ENCODE data around the gene PALLD. TPM values are rescaled to one million over a fixed set of nuclear protein-coding genes. Genes with fewer than 3 reads are reported as not detected.
"Not testable (repeated sequence)": the region's sequence is repeated elsewhere in the genome, so short reads cannot be mapped to it uniquely, and the experiment has no call there.

Gene PALLD
- total RNA-seq, 1 donor from 2014 or later, result 12.1 TPM

GRCh38 chr4:168696280-168696679 lies 199.4 kb downstream of the PALLD start:
- intact Hi-C loops (cut with micrococcal nuclease), result no loop called here

- intact Hi-C loops (cut with micrococcal nuclease), result no loop called here
Measured at GRCh38 chr4:168696826-168697225, 200.0 kb downstream of the PALLD start.

GRCh38 chr4:168699224-168699878 lies 202.5 kb downstream of the PALLD start:
- intact Hi-C loops (cut with micrococcal nuclease), result no loop called here

- intact Hi-C loops (cut with micrococcal nuclease), result no loop called here
Measured at GRCh38 chr4:168701061-168701460, 204.2 kb downstream of the PALLD start.

GRCh38 chr4:168702581-168703087 lies 205.8 kb downstream of the PALLD start:
- intact Hi-C loops (cut with micrococcal nuclease), result not testable (repeated sequence)

- intact Hi-C loops (cut with micrococcal nuclease), result no loop called here
Measured at GRCh38 chr4:168705121-168705520, 208.3 kb downstream of the PALLD start.

- intact Hi-C loops (cut with micrococcal nuclease), result no loop called here
Measured at GRCh38 chr4:168707205-168707604, 210.4 kb downstream of the PALLD start.

GRCh38 chr4:168708108-168708507 lies 211.3 kb downstream of the PALLD start:
- intact Hi-C loops (cut with micrococcal nuclease), result no loop called here

- intact Hi-C loops (cut with micrococcal nuclease), result loop anchor here (1.0 to 5.0 kb wide), 3 partner anchors 207 to 777 kb away; no protein-coding TSS in a partner anchor
Measured at GRCh38 chr4:168710353-168710946, 213.6 kb downstream of the PALLD start.

- intact Hi-C loops (cut with micrococcal nuclease), result loop anchor here (5.0 kb wide), 2 partner anchors 296 to 776 kb away; no protein-coding TSS in a partner anchor
Measured at GRCh38 chr4:168711197-168712140, 214.6 kb downstream of the PALLD start.

GRCh38 chr4:168712316-168712890 lies 215.6 kb downstream of the PALLD start:
- intact Hi-C loops (cut with micrococcal nuclease), result loop anchor here (5.0 kb wide), 2 partner anchors 295 to 775 kb away; no protein-coding TSS in a partner anchor

GRCh38 chr4:168713253-168713652 lies 216.4 kb downstream of the PALLD start:
- intact Hi-C loops (cut with micrococcal nuclease), result loop anchor here (5.0 kb wide), 2 partner anchors 294 to 774 kb away; no protein-coding TSS in a partner anchor

GRCh38 chr4:168715896-168716295 lies 219.0 kb downstream of the PALLD start:
- intact Hi-C loops (cut with micrococcal nuclease), result no loop called here

- intact Hi-C loops (cut with micrococcal nuclease), result no loop called here
Measured at GRCh38 chr4:168716406-168717129, 219.7 kb downstream of the PALLD start.

- intact Hi-C loops (cut with micrococcal nuclease), result no loop called here
Measured at GRCh38 chr4:168717847-168718246, 221.0 kb downstream of the PALLD start.

- intact Hi-C loops (cut with micrococcal nuclease), result no loop called here
Measured at GRCh38 chr4:168719725-168720124, 222.9 kb downstream of the PALLD start.

- intact Hi-C loops (cut with micrococcal nuclease), result no loop called here
Measured at GRCh38 chr4:168720396-168720900, 223.6 kb downstream of the PALLD start.

GRCh38 chr4:168722391-168722790 lies 225.5 kb downstream of the PALLD start:
- intact Hi-C loops (cut with micrococcal nuclease), result no loop called here

GRCh38 chr4:168723020-168723419 lies 226.2 kb downstream of the PALLD start:
- intact Hi-C loops (cut with micrococcal nuclease), result no loop called here

- intact Hi-C loops (cut with micrococcal nuclease), result no loop called here
Measured at GRCh38 chr4:168723569-168723968, 226.7 kb downstream of the PALLD start.

Data from T-helper 1 cell treated with Interleukin-12 subunit alpha and Interleukin-12 subunit beta and Interleukin-4 antibody, amounts not matched to agents 30 ng/mL and 1 ng/mL, for 36 hours (primary cell).